Thyroid gland (tissue), 4 donors: ENCODE data around the gene OR13J1.

ENCODE experiments used
- POLR2A ChIP-seq, 2 donors: fragments of 450-650 bp; IDR thresholded peaks; one replicate each; pipeline ENCODE4 v1.6.1; 2017; ENCODE audit warnings: antibody characterized with exemption in 2 of 2, mild to moderate bottlenecking in 2 of 2, moderate library complexity in 1 of 2
- TF ChIP-seq, protein P1 (sequence below), 6 experiments: fragments of 200-600 bp in 3 of 6; fragments of 450-650 bp in 3 of 6; sonication (generic) in 3 of 6; IDR thresholded peaks; one replicate each; pipeline ENCODE4 v1.5.1; 2016 to 2019; ENCODE audit warnings: antibody characterized with exemption in 6 of 6, mild to moderate bottlenecking in 2 of 6, inconsistent platforms in 1 of 6, moderate library complexity in 1 of 6

DNA sequence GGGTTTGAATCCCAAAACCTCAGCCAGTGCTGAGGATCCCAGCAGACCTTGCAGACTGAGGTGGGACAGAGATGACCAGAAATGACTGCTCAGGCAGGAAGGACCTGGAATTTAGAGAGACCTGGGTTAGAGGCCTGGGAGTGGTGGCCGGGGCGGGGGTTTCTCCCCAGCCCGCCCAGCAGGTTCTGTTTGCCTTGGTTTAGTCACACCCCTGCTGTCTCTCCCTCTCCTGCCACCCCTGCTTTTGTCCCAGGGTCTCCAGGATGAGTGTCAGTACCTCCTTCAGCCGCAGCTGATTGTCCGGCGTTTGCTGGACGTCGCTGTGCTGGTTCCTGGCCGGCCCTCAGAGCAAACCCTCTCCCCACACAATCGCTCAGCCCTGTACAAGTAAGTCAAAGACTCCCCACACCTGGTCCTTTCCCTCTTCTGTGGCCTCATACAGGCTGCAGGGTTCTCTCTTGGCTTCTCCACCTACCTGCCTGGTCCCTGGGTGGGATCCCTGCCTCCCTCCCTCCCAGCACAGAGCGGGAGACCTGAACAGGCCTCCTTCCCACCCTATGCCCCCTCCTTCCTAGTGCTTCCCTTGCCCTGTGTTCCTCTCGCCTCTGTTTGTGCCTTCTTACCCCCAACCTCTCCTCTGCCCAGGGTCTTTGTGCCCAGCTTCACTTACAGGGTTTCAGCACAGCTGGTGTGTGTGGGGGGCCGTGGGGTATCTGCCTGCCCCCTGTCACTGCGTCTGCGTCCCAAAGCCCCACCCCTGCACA, 29.1 kb downstream of the OR13J1 start:
- TF ChIP-seq POLR2A (IDR thresholded peaks at IDR 0.05), result no peak
- TF ChIP-seq, protein P1, sequence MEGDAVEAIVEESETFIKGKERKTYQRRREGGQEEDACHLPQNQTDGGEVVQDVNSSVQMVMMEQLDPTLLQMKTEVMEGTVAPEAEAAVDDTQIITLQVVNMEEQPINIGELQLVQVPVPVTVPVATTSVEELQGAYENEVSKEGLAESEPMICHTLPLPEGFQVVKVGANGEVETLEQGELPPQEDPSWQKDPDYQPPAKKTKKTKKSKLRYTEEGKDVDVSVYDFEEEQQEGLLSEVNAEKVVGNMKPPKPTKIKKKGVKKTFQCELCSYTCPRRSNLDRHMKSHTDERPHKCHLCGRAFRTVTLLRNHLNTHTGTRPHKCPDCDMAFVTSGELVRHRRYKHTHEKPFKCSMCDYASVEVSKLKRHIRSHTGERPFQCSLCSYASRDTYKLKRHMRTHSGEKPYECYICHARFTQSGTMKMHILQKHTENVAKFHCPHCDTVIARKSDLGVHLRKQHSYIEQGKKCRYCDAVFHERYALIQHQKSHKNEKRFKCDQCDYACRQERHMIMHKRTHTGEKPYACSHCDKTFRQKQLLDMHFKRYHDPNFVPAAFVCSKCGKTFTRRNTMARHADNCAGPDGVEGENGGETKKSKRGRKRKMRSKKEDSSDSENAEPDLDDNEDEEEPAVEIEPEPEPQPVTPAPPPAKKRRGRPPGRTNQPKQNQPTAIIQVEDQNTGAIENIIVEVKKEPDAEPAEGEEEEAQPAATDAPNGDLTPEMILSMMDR (IDR thresholded peaks at IDR 0.05), result no peak
